Activated CD4-positive, alpha-beta T cell treated with anti-CD3 and anti-CD28 coated beads, Interleukin-2, amount 10 ng/mL, durations not matched to agents 24 days and 14 days (primary cell): ENCODE results near the gene GCN1. TPM values are rescaled to one million over a fixed set of nuclear protein-coding genes. Genes with fewer than 3 reads are reported as not detected.

ENCODE experiments used
- DNase-seq: peaks from one replicate; pipeline ENCODE4 v3.0.0; 2022
- H3K27ac Mint-ChIP-seq: one replicate; pipeline ENCODE4 v1.8.0; 2022; ENCODE audit warnings: mild to moderate bottlenecking, mixed read lengths
- H3K27me3 Mint-ChIP-seq: one replicate; pipeline ENCODE4 v1.8.0; 2022; ENCODE audit warnings: mixed read lengths
- H3K36me3 Mint-ChIP-seq: one replicate; pipeline ENCODE4 v1.8.0; 2022; ENCODE audit warnings: low read depth, mild to moderate bottlenecking, mixed read lengths
- H3K4me1 Mint-ChIP-seq: one replicate; pipeline ENCODE4 v1.8.0; 2021; ENCODE audit warnings: mixed read lengths
- H3K4me3 Mint-ChIP-seq: one replicate; pipeline ENCODE4 v1.8.0; 2022; ENCODE audit warnings: mild to moderate bottlenecking, moderate library complexity, mixed read lengths
- H3K9me3 Mint-ChIP-seq: one replicate; pipeline ENCODE4 v1.8.0; 2021; ENCODE audit warnings: mixed read lengths
- intact Hi-C: fragments of 100-400 bp; cut with micrococcal nuclease; formaldehyde crosslinking; loops from one replicate; pipeline ENCODE4 v1.15.1; 2023
- total RNA-seq: library from RNA; stranded (reverse); gene quantifications from 2 replicates; pipeline ENCODE4 v1.2.3, GENCODE V29; 2022

Gene GCN1
- total RNA-seq, 1 donor from 2014 or later: 169 TPM

- Mint-ChIP-seq H3K27me3 (no peaks in the 10 kb centered on the region), H3K36me3 (peaks cover 2% of the 10 kb centered on the region), H3K27ac (peak overlapping the region; percentile 24), H3K9me3 (no peaks in the 10 kb centered on the region), H3K4me1 (peaks cover 67% of the 10 kb centered on the region), H3K4me3 (no peak overlapping the region)
- intact Hi-C loops: no loop called here
- no peak for DNase-seq
These were observed 40.3 kb upstream of the GCN1 start for GRCh38 chr12:120234643-120235368.

GRCh38 chr12:120231316-120232011 lies 36.9 kb upstream of the GCN1 start:
- DNase-seq: peak; percentile 90
- H3K36me3 Mint-ChIP-seq: peaks cover 2% of the 10 kb centered on the region
- H3K27ac Mint-ChIP-seq: peak overlapping the region; percentile 96
- intact Hi-C loops: loop anchor here (1.0 to 2.0 kb wide), 2 partner anchors 21 to 29 kb away; no protein-coding TSS in a partner anchor
- H3K27me3 Mint-ChIP-seq: no peaks in the 10 kb centered on the region
- peak overlapping the region; percentile 86 for H3K4me3 Mint-ChIP-seq
- H3K9me3 Mint-ChIP-seq: no peaks in the 10 kb centered on the region
- H3K4me1 Mint-ChIP-seq: peaks cover 83% of the 10 kb centered on the region

GRCh38 chr12:120230974-120231315 lies 36.4 kb upstream of the GCN1 start:
- intact Hi-C loops: loop anchor here (1.0 to 2.0 kb wide), 2 partner anchors 21 to 28 kb away; no protein-coding TSS in a partner anchor
- Mint-ChIP-seq H3K27me3 (no peaks in the 10 kb centered on the region), H3K9me3 (no peaks in the 10 kb centered on the region), H3K4me1 (peaks cover 84% of the 10 kb centered on the region), H3K27ac (peak overlapping the region; percentile 96), H3K36me3 (peaks cover 2% of the 10 kb centered on the region), H3K4me3 (peak overlapping the region; percentile 86)
- DNase-seq: no peak

- peak overlapping the region; percentile 86 for H3K4me3 Mint-ChIP-seq
These were observed 35.9 kb upstream of the GCN1 start for GRCh38 chr12:120230326-120230973.

GRCh38 chr12:120229487-120230325 lies 35.2 kb upstream of the GCN1 start:
- Mint-ChIP-seq H3K27me3 (no peaks in the 10 kb centered on the region), H3K9me3 (no peaks in the 10 kb centered on the region), H3K4me1 (peaks cover 83% of the 10 kb centered on the region), H3K27ac (peak overlapping the region; percentile 96), H3K36me3 (peaks cover 5% of the 10 kb centered on the region), H3K4me3 (peak overlapping the region; percentile 65)
- no peak for DNase-seq
- intact Hi-C loops: loop anchor here (2.0 to 10.0 kb wide), 2 partner anchors 27 to 205 kb away; partner anchors contain the start of gene COX6A1

More at GRCh38 chr12:120230326-120230973, 35.9 kb upstream of the GCN1 start:
- Mint-ChIP-seq H3K27ac (peak overlapping the region; percentile 96), H3K27me3 (no peaks in the 10 kb centered on the region), H3K9me3 (no peaks in the 10 kb centered on the region), H3K4me1 (peaks cover 84% of the 10 kb centered on the region), H3K36me3 (peaks cover 1% of the 10 kb centered on the region)
- intact Hi-C loops: loop anchor here (2.0 kb wide), 1 partner anchor 28 kb away; no protein-coding TSS in a partner anchor
- no peak for DNase-seq

- Mint-ChIP-seq H3K4me1 (peaks cover 78% of the 10 kb centered on the region), H3K27ac (no peak overlapping the region), H3K27me3 (no peaks in the 10 kb centered on the region), H3K36me3 (peaks cover 5% of the 10 kb centered on the region), H3K4me3 (peak overlapping the region; percentile 65), H3K9me3 (no peaks in the 10 kb centered on the region)
- no peak for DNase-seq
- intact Hi-C loops: loop anchor here (10.0 kb wide), 1 partner anchor 206 kb away; the partner anchor contains the start of gene COX6A1
These were observed 34.6 kb upstream of the GCN1 start for GRCh38 chr12:120229071-120229486.

GRCh38 chr12:120228291-120229070 lies 34.0 kb upstream of the GCN1 start:
- intact Hi-C loops: loop anchor here (1.0 to 10.0 kb wide), 3 partner anchors 37 to 206 kb away; partner anchors contain the start of genes COX6A1, PXN and RNU4-2
- peak overlapping the region; percentile 79 for H3K27ac Mint-ChIP-seq
- H3K9me3 Mint-ChIP-seq: no peaks in the 10 kb centered on the region
- peaks cover 7% of the 10 kb centered on the region for H3K36me3 Mint-ChIP-seq
- H3K4me3 Mint-ChIP-seq: peak overlapping the region; percentile 65
- no peaks in the 10 kb centered on the region for H3K27me3 Mint-ChIP-seq
- peaks cover 74% of the 10 kb centered on the region for H3K4me1 Mint-ChIP-seq
- DNase-seq: peak; percentile 96

GRCh38 chr12:120228041-120228290 lies 33.5 kb upstream of the GCN1 start:
- no peak for DNase-seq
- Mint-ChIP-seq H3K9me3 (no peaks in the 10 kb centered on the region), H3K27me3 (no peaks in the 10 kb centered on the region), H3K36me3 (peaks cover 10% of the 10 kb centered on the region), H3K4me1 (peaks cover 71% of the 10 kb centered on the region), H3K4me3 (peak overlapping the region; percentile 65), H3K27ac (peak overlapping the region; percentile 79)
- intact Hi-C loops: loop anchor here (1.0 to 10.0 kb wide), 3 partner anchors 37 to 207 kb away; partner anchors contain the start of genes COX6A1, PXN and RNU4-2

GRCh38 chr12:120227233-120228040 lies 32.9 kb upstream of the GCN1 start:
- Mint-ChIP-seq H3K27me3 (no peaks in the 10 kb centered on the region), H3K4me3 (peak overlapping the region; percentile 65), H3K9me3 (no peaks in the 10 kb centered on the region), H3K4me1 (peaks cover 66% of the 10 kb centered on the region), H3K36me3 (peaks cover 16% of the 10 kb centered on the region), H3K27ac (peak overlapping the region; percentile 96)
- no peak for DNase-seq
- intact Hi-C loops: loop anchor here (1.0 to 10.0 kb wide), 3 partner anchors 38 to 207 kb away; partner anchors contain the start of genes COX6A1, PXN and RNU4-2

GRCh38 chr12:120225852-120226640 lies 31.5 kb upstream of the GCN1 start:
- peaks cover 52% of the 10 kb centered on the region for H3K4me1 Mint-ChIP-seq
- peaks cover 18% of the 10 kb centered on the region for H3K36me3 Mint-ChIP-seq

GRCh38 chr12:120225200-120225558 lies 30.7 kb upstream of the GCN1 start:
- peak overlapping the region; percentile 96 for H3K27ac Mint-ChIP-seq
- no peak for DNase-seq
- intact Hi-C loops: loop anchor here (10.0 kb wide), 1 partner anchor 210 kb away; the partner anchor contains the start of gene COX6A1
- H3K9me3 Mint-ChIP-seq: no peaks in the 10 kb centered on the region
- peak overlapping the region; percentile 79 for H3K4me3 Mint-ChIP-seq
- peaks cover 43% of the 10 kb centered on the region for H3K4me1 Mint-ChIP-seq
- no peaks in the 10 kb centered on the region for H3K27me3 Mint-ChIP-seq
- H3K36me3 Mint-ChIP-seq: peaks cover 24% of the 10 kb centered on the region

More at GRCh38 chr12:120225852-120226640, 31.5 kb upstream of the GCN1 start:
- DNase-seq: peak; percentile 81
- no peaks in the 10 kb centered on the region for H3K9me3 Mint-ChIP-seq
- no peaks in the 10 kb centered on the region for H3K27me3 Mint-ChIP-seq
- peak overlapping the region; percentile 79 for H3K4me3 Mint-ChIP-seq
- peak overlapping the region; percentile 96 for H3K27ac Mint-ChIP-seq
- intact Hi-C loops: loop anchor here (10.0 kb wide), 1 partner anchor 209 kb away; the partner anchor contains the start of gene COX6A1
